ENCODE measurements around the gene GNG12. TPM values are rescaled to one million over a fixed set of nuclear protein-coding genes. Genes with fewer than 3 reads are reported as not detected.

GNG12 gene
- total RNA-seq = 101 and 132 TPM in 2 replicates

GRCh38 chr1:67832737-67833601, at the start of gene GNG12:
GNG12 (minus strand) TSS chr1:67833467; CDS start chr1:67707686, 125,781 bp downstream.

GRCh38 chr1:67685067-67685557, 148.2 kb downstream of the GNG12 start, which contains the start of gene GADD45A:
GADD45A (plus strand) TSS chr1:67685201; CDS start chr1:67685495, 294 bp downstream.

Other genes starting within 250 kb of the GNG12 start
- gene GADD45A, start 148.3 kb downstream of the GNG12 start, total RNA-seq = 165 and 279 TPM in 2 replicates
- 0.07 TPM in 1 of 2 replicates, not detected in the other for gene DIRAS3, start 217.2 kb upstream of the GNG12 start, total RNA-seq

All from nasal cavity respiratory epithelium epithelial cell of viscerocranial mucosa (primary cell).